WTC11 (cell line): Measurements from ENCODE around the gene DHCR7. TPM values are rescaled to one million over a fixed set of nuclear protein-coding genes. Genes with fewer than 3 reads are reported as not detected.

ENCODE experiments used
- ATAC-seq: fragments of 200-7000 bp; cut with Tn5 transposase; 2 replicates; pipeline ENCODE4 v1.10.0; 2021; ENCODE audit warnings: mild to moderate bottlenecking, moderate library complexity
- CTCF ChIA-PET: fragments of 300-600 bp; sonication (Branson Sonifier 250); formaldehyde crosslinking; loops from one replicate; lab custom pipeline; 2021; ENCODE audit warnings: antibody characterized with exemption; lab: Charles Lee
- POLR2A ChIA-PET: fragments of 350-600 bp; sonication (Branson Sonifier 250); formaldehyde crosslinking; loops from one replicate; lab custom pipeline; 2021; ENCODE audit warnings: antibody characterized with exemption; lab: Charles Lee
- DNase-seq: peaks from one replicate; pipeline ENCODE4 v3.0.0; 2021; ENCODE audit warnings: low spot score
- H3K27ac Mint-ChIP-seq: 2 replicates; pipeline ENCODE4 v1.8.0; 2021; ENCODE audit warnings: mixed read lengths
- H3K27me3 Mint-ChIP-seq: 2 replicates; pipeline ENCODE4 v1.8.0; 2021; ENCODE audit warnings: low read depth, mild to moderate bottlenecking, moderate library complexity, mixed read lengths
- H3K36me3 Mint-ChIP-seq: 2 replicates; pipeline ENCODE4 v1.8.0; 2021; ENCODE audit warnings: mixed read lengths
- H3K4me1 Mint-ChIP-seq: 2 replicates; pipeline ENCODE4 v1.8.0; 2022; ENCODE audit warnings: mixed read lengths
- H3K4me3 Mint-ChIP-seq: 2 replicates; pipeline ENCODE4 v1.8.0; 2021; ENCODE audit warnings: mild to moderate bottlenecking, moderate library complexity, mixed read lengths
- H3K9me3 Mint-ChIP-seq: 2 replicates; pipeline ENCODE4 v1.8.0; 2021; ENCODE audit warnings: mixed read lengths
- AR ChIP-seq: fragments of 250-450 bp; sonication (Bioruptor Pico); IDR thresholded peaks from 2 replicates; pipeline ENCODE4 v1.9.0; 2021; ENCODE audit warnings: mild to moderate bottlenecking
- E2F5 ChIP-seq: sonication (generic); formaldehyde crosslinking; IDR thresholded peaks from 2 replicates; pipeline ENCODE4 v1.8.1; 2022; ENCODE audit warnings: mild to moderate bottlenecking, moderate library complexity, missing genetic modification reagents
- FOXP1 ChIP-seq: sonication (generic); formaldehyde crosslinking; IDR thresholded peaks from 2 replicates; pipeline ENCODE4 v1.8.0; 2022; ENCODE audit warnings: missing genetic modification reagents, mild to moderate bottlenecking, moderate library complexity, borderline replicate concordance
- NFE2L1 ChIP-seq: sonication (generic); formaldehyde crosslinking; IDR thresholded peaks from 2 replicates; pipeline ENCODE4 v1.8.1; 2023; ENCODE audit warnings: missing genetic modification reagents
- PREB ChIP-seq: sonication (generic); formaldehyde crosslinking; IDR thresholded peaks from 2 replicates; pipeline ENCODE4 v1.8.1; 2022; ENCODE audit warnings: mild to moderate bottlenecking, missing genetic modification reagents, moderate library complexity, borderline replicate concordance
- ZNF423 ChIP-seq: fragments of 250-450 bp; sonication (Bioruptor Pico); IDR thresholded peaks from 2 replicates; pipeline ENCODE4 v2.1.2; 2022; ENCODE audit warnings: mild to moderate bottlenecking, moderate library complexity
- ZNF532 ChIP-seq: fragments of 250-450 bp; sonication (Bioruptor Pico); IDR thresholded peaks from 2 replicates; pipeline ENCODE4 v1.9.0; 2021; ENCODE audit warnings: mild to moderate bottlenecking, borderline replicate concordance
- microRNA-seq: library from miRNA; unstranded; fragments of <30 nt; microRNA quantifications from one replicate; pipeline ENCODE4 v1.2.0, GENCODE V29; 2022; ENCODE audit warnings: borderline number of aligned reads
- total RNA-seq: library from RNA; stranded (reverse); gene quantifications from 3 replicates; pipeline ENCODE4 v1.2.3, GENCODE V29; 2021

DHCR7 gene
- total RNA-seq, 1 experiment from 2014 or later = 104 TPM

GRCh38 chr11:71385091-71385490 lies 63.1 kb downstream of the DHCR7 start:
- CTCF ChIA-PET = interaction anchor here (0.7 to 1.8 kb wide), 3 partner anchors 13 to 39 kb away, joined by 3 to 7 read pairs (median 3); no protein-coding TSS in a partner anchor
- ATAC-seq = no peak

GRCh38 chr11:71384561-71384960 lies 63.6 kb downstream of the DHCR7 start:
- POLR2A ChIA-PET = no interaction called here
- H3K36me3 Mint-ChIP-seq = peaks cover 16% of the 10 kb centered on the region
- peaks cover 4% of the 10 kb centered on the region for H3K4me1 Mint-ChIP-seq

More at GRCh38 chr11:71385091-71385490, 63.1 kb downstream of the DHCR7 start:
- H3K36me3 Mint-ChIP-seq = peaks cover 16% of the 10 kb centered on the region
- no peak overlapping the region for H3K27ac Mint-ChIP-seq
- no peak for TF ChIP-seq E2F5 (CRISPR knock-in tag)
- TF ChIP-seq, all 79 proteins: peak for 0
- H3K4me3 Mint-ChIP-seq = no peak overlapping the region
- no peak for DNase-seq
- H3K9me3 Mint-ChIP-seq = peaks cover 44% of the 10 kb centered on the region
- POLR2A ChIA-PET = no interaction called here
- peaks cover 53% of the 10 kb centered on the region for H3K27me3 Mint-ChIP-seq
- H3K4me1 Mint-ChIP-seq = no peaks in the 10 kb centered on the region

More at GRCh38 chr11:71384561-71384960, 63.6 kb downstream of the DHCR7 start:
- ATAC-seq = no peak
- no peak overlapping the region for H3K4me3 Mint-ChIP-seq
- H3K27me3 Mint-ChIP-seq = peaks cover 49% of the 10 kb centered on the region
- H3K27ac Mint-ChIP-seq = no peak overlapping the region
- H3K9me3 Mint-ChIP-seq = peaks cover 44% of the 10 kb centered on the region
- TF ChIP-seq AR (CRISPR knock-in tag) (no peak), ZNF532 (no peak), NFE2L1 (CRISPR knock-in tag) (no peak), FOXP1 (CRISPR knock-in tag) (no peak), ZNF423 (CRISPR knock-in tag) (no peak), PREB (no peak)
- no peak for DNase-seq
- CTCF ChIA-PET = interaction anchor here (0.7 kb wide), 1 partner anchor 40 kb away, joined by 3 read pairs; no protein-coding TSS in a partner anchor

Small RNAs within 50 kb of the gene (microRNA-seq; reads per million reads assigned to microRNA genes)
- not detected for gene MIR6754

Other genes starting within 250 kb of the DHCR7 start
- 57.5 to 69.3 TPM (median 64.8 TPM) in 3 replicates for gene SHANK2, start 195.8 kb downstream of the DHCR7 start, total RNA-seq
- 43.4 to 45.6 TPM (median 45.1 TPM) in 3 replicates for gene NADSYN1, start 4.8 kb upstream of the DHCR7 start, total RNA-seq
- 0.11 TPM in 1 of 3 replicates, not detected in the others for gene KRTAP5-7, start 78.9 kb upstream of the DHCR7 start, total RNA-seq
- not detected in 3 replicates for gene KRTAP5-8, start 89.6 kb upstream of the DHCR7 start, total RNA-seq
- not detected in 3 replicates for gene KRTAP5-9, start 100.0 kb upstream of the DHCR7 start, total RNA-seq
- not detected in 3 replicates for gene KRTAP5-10, start 117.2 kb upstream of the DHCR7 start, total RNA-seq
- gene KRTAP5-11, start 134.5 kb upstream of the DHCR7 start, total RNA-seq = not detected in 3 replicates